Peyer's patch (tissue), 4 donors: ENCODE data around the gene SOS2. TPM values are rescaled to one million over a fixed set of nuclear protein-coding genes. Genes with fewer than 3 reads are reported as not detected.

Experiments used
- DNase-seq, 3 donors: peaks; one replicate each; pipeline ENCODE4 v3.0.0-alpha.2; 2017 to 2019
- H3K27ac ChIP-seq, 4 donors: fragments of 200-600 bp; sonication (generic); one replicate each; pipeline ENCODE4 v1.5.1; 2016 to 2019
- H3K27me3 ChIP-seq, 2 donors: fragments of 200-600 bp; sonication (generic); one replicate each; pipeline ENCODE4 v1.5.1; 2019
- H3K36me3 ChIP-seq, 3 donors: fragments of 200-600 bp; sonication (generic); one replicate each; pipeline ENCODE4 v1.5.1; 2016 to 2019
- H3K4me1 ChIP-seq, 4 donors: fragments of 200-600 bp; sonication (generic); one replicate each; pipeline ENCODE4 v1.5.1; 2016 to 2019
- H3K4me3 ChIP-seq, 4 donors: fragments of 200-600 bp; sonication (generic); 1 replicate in 3 of 4; 2 replicates in 1 of 4; pipeline ENCODE4 v1.5.1; 2016 to 2019; ENCODE audit warnings: mild to moderate bottlenecking in 1 of 4
- H3K9me3 ChIP-seq, 4 donors: fragments of 200-600 bp; sonication (generic); one replicate each; pipeline ENCODE4 v1.5.1; 2016 to 2019; ENCODE audit warnings: mild to moderate bottlenecking in 1 of 4
- POLR2A ChIP-seq, 2 donors: fragments of 450-650 bp; IDR thresholded peaks; one replicate each; pipeline ENCODE4 v1.5.1; 2017; ENCODE audit warnings: antibody characterized with exemption in 2 of 2, mild to moderate bottlenecking in 2 of 2, moderate library complexity in 2 of 2
- total RNA-seq, 4 donors: library from RNA; depleted of rRNA; stranded (reverse); fragments of >200 nt; gene quantifications; one replicate each; pipeline ENCODE4 v1.1.0, GENCODE V29; 2016
- TF ChIP-seq, protein P1 (sequence below), 6 experiments: fragments of 450-650 bp in 4 of 6; fragments of 200-600 bp in 2 of 6; sonication (generic) in 1 of 6; IDR thresholded peaks; one replicate each; pipeline ENCODE4 v1.5.1; 2017 to 2019; ENCODE audit warnings: antibody characterized with exemption in 6 of 6, mild to moderate bottlenecking in 3 of 6, moderate library complexity in 1 of 6

SOS2 gene
- total RNA-seq, 4 donors from 2014 or later = 41.7 to 57.1 (median 53.9) TPM

GRCh38 chr14:50233166-50233950 is 2.0 kb upstream of the SOS2 start:
- Histone ChIP-seq H3K36me3 (no peaks in the 10 kb centered on the region), H3K4me1 (peaks cover 0 to 14% (median 0%) of the 10 kb centered on the region in 4 donors), H3K4me3 (no peak overlapping the region), H3K27ac (no peak overlapping the region), H3K27me3 (no peaks in the 10 kb centered on the region), H3K9me3 (no peaks in the 10 kb centered on the region)
- DNase-seq = no peak
- TF ChIP-seq POLR2A (IDR thresholded peaks at IDR 0.05) = no peak
- TF ChIP-seq, protein P1, sequence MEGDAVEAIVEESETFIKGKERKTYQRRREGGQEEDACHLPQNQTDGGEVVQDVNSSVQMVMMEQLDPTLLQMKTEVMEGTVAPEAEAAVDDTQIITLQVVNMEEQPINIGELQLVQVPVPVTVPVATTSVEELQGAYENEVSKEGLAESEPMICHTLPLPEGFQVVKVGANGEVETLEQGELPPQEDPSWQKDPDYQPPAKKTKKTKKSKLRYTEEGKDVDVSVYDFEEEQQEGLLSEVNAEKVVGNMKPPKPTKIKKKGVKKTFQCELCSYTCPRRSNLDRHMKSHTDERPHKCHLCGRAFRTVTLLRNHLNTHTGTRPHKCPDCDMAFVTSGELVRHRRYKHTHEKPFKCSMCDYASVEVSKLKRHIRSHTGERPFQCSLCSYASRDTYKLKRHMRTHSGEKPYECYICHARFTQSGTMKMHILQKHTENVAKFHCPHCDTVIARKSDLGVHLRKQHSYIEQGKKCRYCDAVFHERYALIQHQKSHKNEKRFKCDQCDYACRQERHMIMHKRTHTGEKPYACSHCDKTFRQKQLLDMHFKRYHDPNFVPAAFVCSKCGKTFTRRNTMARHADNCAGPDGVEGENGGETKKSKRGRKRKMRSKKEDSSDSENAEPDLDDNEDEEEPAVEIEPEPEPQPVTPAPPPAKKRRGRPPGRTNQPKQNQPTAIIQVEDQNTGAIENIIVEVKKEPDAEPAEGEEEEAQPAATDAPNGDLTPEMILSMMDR (IDR thresholded peaks at IDR 0.05) = no peak

DNA sequence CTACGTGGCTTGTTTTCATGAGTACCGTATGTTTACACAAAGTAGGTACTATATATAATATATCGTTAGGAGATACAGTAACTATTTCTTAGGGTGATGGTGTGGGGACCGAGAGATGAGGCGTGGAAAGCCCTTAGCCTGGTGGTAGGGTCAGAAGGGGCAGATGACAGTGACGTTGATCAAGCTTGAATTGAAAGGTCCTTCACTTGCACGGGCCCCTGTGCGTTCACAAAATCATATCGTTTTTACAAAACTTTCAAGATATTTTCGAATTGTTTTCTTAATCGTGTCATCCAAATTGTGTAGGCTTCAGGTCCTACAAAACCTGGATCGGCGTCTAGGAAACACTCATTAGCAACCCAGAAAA is 881 bp upstream of the SOS2 start:
- DNase-seq = no peak
- no peaks in the 10 kb centered on the region for H3K36me3 ChIP-seq
- no peak for TF ChIP-seq POLR2A (IDR thresholded peaks at IDR 0.05)
- TF ChIP-seq, protein P1 (IDR thresholded peaks at IDR 0.05) = no peak
- H3K27ac ChIP-seq = peak overlapping the region; percentile 97 to 100 (median 98)
- peak overlapping the region; percentile 78 to 95 (median 88) for H3K4me3 ChIP-seq
- H3K9me3 ChIP-seq = no peaks in the 10 kb centered on the region
- no peaks in the 10 kb centered on the region for H3K27me3 ChIP-seq
- H3K4me1 ChIP-seq = peaks cover 0 to 21% (median 0%) of the 10 kb centered on the region in 4 donors

- Histone ChIP-seq H3K27ac (peak overlapping the region; percentile 97 to 100 (median 98)), H3K4me1 (peaks cover 0 to 35% (median under 1%) of the 10 kb centered on the region in 4 donors), H3K9me3 (no peaks in the 10 kb centered on the region), H3K36me3 (no peaks in the 10 kb centered on the region), H3K27me3 (no peaks in the 10 kb centered on the region), H3K4me3 (peak overlapping the region; percentile 78 to 95 (median 88))
- TF ChIP-seq, protein P1 (IDR thresholded peaks at IDR 0.05) = no peak
- no peak for TF ChIP-seq POLR2A (IDR thresholded peaks at IDR 0.05)
- DNase-seq = peak; percentile 53 to 78 (median 75)
Observed at GRCh38 chr14:50230701-50231474, 490 bp downstream of the SOS2 start.

DNA sequence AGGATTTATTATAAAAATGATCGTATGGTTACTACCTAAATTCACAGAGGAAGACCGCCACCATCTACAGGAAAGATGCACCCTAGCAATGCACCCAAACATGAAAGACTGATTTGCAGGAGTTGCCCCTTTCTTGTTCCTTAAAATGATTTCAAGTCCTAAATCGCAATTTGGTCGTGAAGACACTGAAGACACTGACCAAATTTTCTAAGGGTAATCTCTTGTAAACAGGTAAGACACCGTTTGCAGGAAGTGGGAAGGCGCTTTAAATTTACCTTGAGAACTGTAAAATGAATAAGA is 1.0 kb downstream of the SOS2 start:
- Histone ChIP-seq H3K36me3 (no peaks in the 10 kb centered on the region), H3K4me1 (peaks cover 0 to 39% (median 4%) of the 10 kb centered on the region in 4 donors), H3K27me3 (no peaks in the 10 kb centered on the region), H3K27ac (peak overlapping the region; percentile 97 to 100 (median 98)), H3K4me3 (peak overlapping the region; percentile 78 to 95 (median 88)), H3K9me3 (no peaks in the 10 kb centered on the region)
- DNase-seq = no peak
- TF ChIP-seq, protein P1 (IDR thresholded peaks at IDR 0.05) = no peak
- no peak for TF ChIP-seq POLR2A (IDR thresholded peaks at IDR 0.05)

DNA sequence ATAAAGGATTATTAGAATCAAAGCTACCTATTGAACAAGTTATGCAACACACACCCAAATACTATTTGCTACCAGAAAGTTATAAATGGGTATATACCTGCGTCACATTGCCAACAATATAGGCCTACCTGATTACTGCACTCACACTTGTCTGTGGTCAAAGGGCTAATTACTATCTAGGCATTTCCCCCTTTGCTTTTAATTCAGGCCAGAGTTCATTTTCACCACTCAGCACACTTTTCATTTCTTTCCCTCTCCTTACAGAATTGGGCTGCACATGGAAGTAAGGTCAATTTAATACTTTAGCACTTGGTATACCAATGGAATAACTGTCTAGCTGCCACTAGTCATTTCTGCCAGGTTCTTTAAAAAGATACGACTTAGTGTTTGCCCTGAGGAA is 1.7 kb downstream of the SOS2 start:
- TF ChIP-seq, protein P1 (IDR thresholded peaks at IDR 0.05) = no peak
- no peak for TF ChIP-seq POLR2A (IDR thresholded peaks at IDR 0.05)
- H3K27me3 ChIP-seq = no peaks in the 10 kb centered on the region
- H3K4me3 ChIP-seq = peak overlapping the region in 2 of 4 donors; percentile 78 to 95
- H3K4me1 ChIP-seq = peaks cover 0 to 39% (median 4%) of the 10 kb centered on the region in 4 donors
- no peak for DNase-seq
- peak overlapping the region in 3 of 4 donors; percentile 98 to 100 (median 99) for H3K27ac ChIP-seq
- H3K9me3 ChIP-seq = no peaks in the 10 kb centered on the region
- H3K36me3 ChIP-seq = no peaks in the 10 kb centered on the region
